ENCODE data around the gene TFCP2. TPM values are rescaled to one million over a fixed set of nuclear protein-coding genes. Genes with fewer than 3 reads are reported as not detected.

The TFCP2 gene
- total RNA-seq, 1 donor from 2014 or later, result 22.3 TPM

DNA sequence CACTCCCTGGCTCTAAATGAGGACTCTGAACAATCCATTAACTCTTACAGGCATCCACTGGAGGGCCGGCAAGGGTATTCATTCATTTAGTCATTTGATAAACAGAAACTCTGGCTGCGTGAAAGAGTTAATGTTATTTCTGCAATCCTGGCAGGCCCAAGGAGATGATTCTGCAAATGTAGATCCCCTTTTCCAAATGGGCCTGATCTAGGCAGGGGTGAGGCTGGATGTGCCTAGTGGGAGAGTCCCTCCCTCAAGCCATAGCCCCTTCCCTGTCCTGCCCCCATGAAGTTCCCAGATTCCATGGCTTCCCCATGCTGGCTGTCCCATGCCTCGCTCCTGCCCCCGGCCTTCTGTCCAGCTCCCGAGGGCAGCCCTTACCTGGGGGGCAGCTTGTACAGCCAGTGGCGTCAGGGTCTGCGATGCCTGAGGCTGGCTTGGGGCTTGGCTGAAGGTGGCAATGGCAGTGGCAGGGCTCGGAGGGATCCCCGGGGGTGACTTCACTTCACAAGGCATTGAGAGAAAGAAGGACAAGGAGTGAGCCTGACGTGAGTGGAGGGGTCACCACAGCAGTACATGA lies 26.5 kb upstream of the TFCP2 start:
- intact Hi-C loops (cut with DNase I), result no loop called here
- ATAC-seq, result no peak
- no peak for DNase-seq (ENCODE audit: missing footprints)

DNA sequence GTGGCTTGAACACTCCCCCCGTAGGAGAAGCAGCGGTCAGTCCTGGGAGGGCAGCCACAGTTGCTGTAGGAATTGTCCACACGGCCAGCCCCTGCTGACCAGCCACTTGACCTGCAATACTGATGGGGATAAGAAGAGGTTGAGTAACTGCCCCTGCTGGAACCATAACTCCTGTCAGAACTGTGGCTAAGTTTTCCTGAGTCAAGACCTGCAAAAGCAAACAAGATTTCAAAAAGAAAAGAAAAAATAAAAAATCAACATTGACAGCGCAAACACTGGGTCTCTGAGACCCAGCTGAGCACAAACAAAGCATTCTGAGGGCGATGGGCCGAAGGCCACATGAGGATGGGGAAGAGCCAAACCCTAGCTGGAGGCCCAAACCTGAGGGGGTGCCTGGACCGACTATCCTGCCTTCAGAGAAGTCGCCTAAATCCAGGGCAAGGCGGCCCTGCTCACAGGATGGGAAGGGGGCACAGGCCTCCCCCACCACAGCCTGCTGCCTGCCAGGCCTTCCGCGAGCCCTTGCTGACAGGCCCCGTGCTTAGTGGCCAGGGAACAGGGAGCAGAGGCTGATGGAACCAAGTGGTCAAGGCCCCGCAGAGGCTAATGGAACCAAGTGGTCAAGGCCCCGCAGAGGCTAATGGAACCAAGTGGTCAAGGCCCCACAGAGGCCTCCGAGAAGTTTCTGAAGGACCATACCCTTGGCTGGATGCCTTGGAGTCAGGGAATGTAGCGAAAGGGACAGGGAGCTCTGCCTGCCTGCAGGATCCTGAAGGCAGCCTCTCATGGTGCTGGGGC lies 25.8 kb upstream of the TFCP2 start:
- intact Hi-C loops (cut with DNase I), result no loop called here
- DNase-seq (ENCODE audit: missing footprints), result no peak
- no peak for ATAC-seq

GRCh38 chr12:51197736-51198567 lies 25.0 kb upstream of the TFCP2 start:
- DNase-seq (ENCODE audit: missing footprints) (no peak), ATAC-seq (peak; percentile 5)
- intact Hi-C loops (cut with DNase I), result no loop called here

- ATAC-seq (no peak), DNase-seq (ENCODE audit: missing footprints) (no peak)
- intact Hi-C loops (cut with DNase I), result no loop called here
Observed at GRCh38 chr12:51196547-51196946, 23.6 kb upstream of the TFCP2 start.

DNA sequence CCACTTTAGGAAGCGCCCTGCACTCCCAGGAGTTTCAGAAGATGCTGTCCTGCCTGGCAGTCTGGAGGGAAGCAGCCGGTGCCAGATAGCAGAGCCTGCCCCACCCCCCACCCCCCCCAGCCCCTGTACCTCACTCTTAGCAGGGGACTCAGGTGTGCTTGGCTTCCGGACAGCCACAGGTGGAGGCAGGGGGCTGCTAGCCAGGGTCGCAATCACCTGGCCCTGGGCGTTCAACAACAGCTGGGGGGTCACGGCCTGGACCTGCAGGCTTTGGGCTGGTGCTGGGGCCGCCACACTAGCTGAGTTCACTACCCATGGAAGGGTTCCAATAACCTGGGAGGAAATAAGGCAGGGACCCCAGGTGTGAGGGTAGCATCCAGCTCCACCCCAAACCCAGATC lies 22.9 kb upstream of the TFCP2 start:
- ATAC-seq (no peak), DNase-seq (ENCODE audit: missing footprints) (no peak)
- intact Hi-C loops (cut with DNase I), result no loop called here

GRCh38 chr12:51192284-51192671 lies 19.3 kb upstream of the TFCP2 start:
- ATAC-seq (no peak), DNase-seq (ENCODE audit: missing footprints) (no peak)
- intact Hi-C loops (cut with DNase I), result no loop called here

DNA sequence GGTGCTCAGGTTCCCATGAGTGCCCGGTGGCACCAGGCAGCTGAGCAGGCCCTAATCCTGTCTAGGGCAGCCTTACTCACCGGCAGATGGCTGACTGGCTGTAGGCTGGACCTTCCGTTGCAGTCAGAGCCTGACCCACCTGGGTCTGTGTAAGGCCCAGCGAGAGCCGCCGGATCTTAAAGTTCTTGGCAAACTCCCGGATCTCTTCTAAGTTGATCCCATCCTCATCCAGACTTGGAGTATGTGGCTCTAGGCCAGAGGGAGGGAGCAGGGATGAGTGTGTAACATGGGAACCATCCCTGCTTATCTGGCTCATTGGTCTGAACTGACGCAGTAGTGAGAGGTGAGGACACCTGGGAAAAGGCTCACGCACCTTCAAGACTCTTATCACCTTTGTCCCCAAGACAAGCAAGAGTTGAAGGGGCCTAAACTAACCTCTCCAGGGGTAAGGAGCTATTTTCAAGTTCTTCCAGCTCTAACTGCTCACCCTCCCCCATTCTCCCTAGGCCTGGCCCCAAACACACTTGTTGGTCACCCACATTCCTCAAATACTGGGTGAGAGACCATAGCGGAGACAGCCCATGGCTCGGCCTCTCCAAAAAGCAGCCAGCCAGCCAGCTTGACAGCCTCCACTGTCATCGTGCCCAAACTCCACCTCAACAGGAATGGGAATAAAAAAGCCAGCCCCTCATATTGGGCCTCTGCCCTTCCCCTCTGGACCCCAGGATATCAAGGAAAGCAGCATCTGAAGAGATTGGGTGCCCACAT lies 18.8 kb upstream of the TFCP2 start:
- intact Hi-C loops (cut with DNase I), result no loop called here
- DNase-seq (ENCODE audit: missing footprints) (no peak), ATAC-seq (no peak)

DNA sequence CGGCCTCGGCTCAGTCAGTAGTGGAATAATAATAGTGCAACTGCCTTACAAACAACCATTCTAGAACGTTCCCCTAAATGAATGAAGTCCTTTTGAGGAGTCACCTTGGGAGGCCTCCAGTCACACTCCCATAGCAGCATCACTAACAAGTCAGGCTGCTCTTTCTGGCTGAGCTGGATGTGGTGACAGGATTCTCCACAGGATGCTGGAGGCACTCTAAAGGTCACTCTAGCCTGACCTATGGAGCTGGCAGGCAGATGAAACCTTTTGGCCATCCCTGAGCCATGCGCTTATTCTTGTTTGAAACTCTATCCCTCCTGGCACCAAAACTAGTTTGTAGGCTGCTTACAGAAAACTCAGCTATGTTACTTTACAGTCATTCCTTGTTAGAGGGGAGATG lies 17.9 kb upstream of the TFCP2 start:
- DNase-seq (ENCODE audit: missing footprints), result no peak
- ATAC-seq, result no peak
- intact Hi-C loops (cut with DNase I), result no loop called here

- intact Hi-C loops (cut with DNase I), result no loop called here
- DNase-seq (ENCODE audit: missing footprints) (no peak), ATAC-seq (no peak)
Observed at GRCh38 chr12:51189790-51190355, 16.9 kb upstream of the TFCP2 start.

GRCh38 chr12:51188359-51189051 lies 15.6 kb upstream of the TFCP2 start:
- no peak for DNase-seq (ENCODE audit: missing footprints)
- intact Hi-C loops (cut with DNase I), result no loop called here
- ATAC-seq, result no peak

- intact Hi-C loops (cut with DNase I), result no loop called here
- DNase-seq (ENCODE audit: missing footprints), result no peak
- ATAC-seq, result no peak
Observed at GRCh38 chr12:51187370-51187987, 14.5 kb upstream of the TFCP2 start.

DNA sequence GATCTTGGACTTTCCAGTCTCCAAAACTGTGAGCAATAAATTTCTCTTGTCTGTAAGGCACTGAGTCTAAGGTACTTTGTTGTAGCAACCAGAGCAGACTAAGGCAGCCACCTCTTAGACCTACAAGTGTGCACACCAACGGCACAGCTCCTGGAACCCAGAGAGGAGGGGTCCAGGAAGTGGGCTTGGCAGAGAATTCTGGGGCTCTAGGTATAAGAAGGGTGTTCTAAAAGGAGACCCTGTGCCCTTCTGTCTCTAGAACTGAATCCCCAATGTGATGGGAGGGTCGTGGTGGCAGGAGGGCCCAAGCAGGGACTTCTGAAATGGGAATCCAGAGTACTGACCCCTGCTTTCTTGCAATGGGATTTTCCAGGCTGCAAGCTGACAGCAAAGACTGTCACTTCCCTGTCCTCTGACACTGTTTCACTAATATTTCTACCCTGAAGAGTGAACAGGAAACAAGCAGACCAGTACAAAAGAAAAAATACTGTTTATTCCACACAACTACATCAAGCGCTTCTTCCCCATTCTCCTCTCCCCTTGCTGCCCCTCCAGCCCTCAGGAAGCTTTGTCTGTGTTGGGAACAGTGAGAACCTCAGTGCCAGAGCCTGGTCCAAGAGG lies 13.6 kb upstream of the TFCP2 start:
- intact Hi-C loops (cut with DNase I), result no loop called here
- DNase-seq (ENCODE audit: missing footprints) (no peak), ATAC-seq (no peak)

GRCh38 chr12:51185171-51185717 lies 12.3 kb upstream of the TFCP2 start:
- intact Hi-C loops (cut with DNase I), result no loop called here
- no peak for ATAC-seq
- DNase-seq (ENCODE audit: missing footprints), result no peak

GRCh38 chr12:51183816-51184215 lies 10.9 kb upstream of the TFCP2 start:
- DNase-seq (ENCODE audit: missing footprints) (no peak), ATAC-seq (peak; percentile 74)
- intact Hi-C loops (cut with DNase I), result no loop called here

DNA sequence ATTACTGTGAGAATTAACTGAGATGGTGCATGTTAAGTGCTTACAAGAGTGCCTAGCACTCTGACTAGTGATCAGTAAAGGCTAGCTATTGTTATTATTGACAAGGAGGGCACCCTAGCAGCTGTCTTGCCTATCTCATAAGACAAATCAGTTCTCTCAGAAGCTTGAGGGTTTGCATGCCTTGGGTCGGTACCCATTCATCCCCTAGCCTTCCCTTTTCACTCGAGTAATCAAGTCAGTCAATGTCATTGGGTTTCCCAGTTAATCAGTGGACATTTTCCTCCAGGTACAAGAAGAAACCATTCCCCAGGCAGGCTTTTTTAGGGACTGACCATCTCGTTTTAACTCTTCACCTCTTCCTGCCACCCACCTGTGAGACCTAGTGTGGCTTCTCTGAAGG lies 10.4 kb upstream of the TFCP2 start:
- DNase-seq (ENCODE audit: missing footprints) (no peak), ATAC-seq (no peak)
- intact Hi-C loops (cut with DNase I), result no loop called here

- no peak for ATAC-seq
- intact Hi-C loops (cut with DNase I), result no loop called here
- no peak for DNase-seq (ENCODE audit: missing footprints)
Observed at GRCh38 chr12:51181558-51181957, 8.6 kb upstream of the TFCP2 start.

- intact Hi-C loops (cut with DNase I), result no loop called here
- DNase-seq (ENCODE audit: missing footprints), result no peak
- ATAC-seq, result no peak
Observed at GRCh38 chr12:51177897-51178296, 5.0 kb upstream of the TFCP2 start.

Measured in Right ventricle myocardium inferior (tissue), 1 donor.